HL-60/S4 (cell line): Measurements from ENCODE around the gene CA5A.
"Not testable (repeated sequence)": the region's sequence is repeated elsewhere in the genome, so short reads cannot be mapped to it uniquely, and the experiment has no call there.

Experiments used
- in situ Hi-C: fragments of 300-500 bp; cut with MboI; formaldehyde crosslinking; loops from 2 replicates; pipeline ENCODE4 v1.14.3; 2022; ENCODE audit warnings: low sequenced_read_pairs

The CA5A gene

DNA sequence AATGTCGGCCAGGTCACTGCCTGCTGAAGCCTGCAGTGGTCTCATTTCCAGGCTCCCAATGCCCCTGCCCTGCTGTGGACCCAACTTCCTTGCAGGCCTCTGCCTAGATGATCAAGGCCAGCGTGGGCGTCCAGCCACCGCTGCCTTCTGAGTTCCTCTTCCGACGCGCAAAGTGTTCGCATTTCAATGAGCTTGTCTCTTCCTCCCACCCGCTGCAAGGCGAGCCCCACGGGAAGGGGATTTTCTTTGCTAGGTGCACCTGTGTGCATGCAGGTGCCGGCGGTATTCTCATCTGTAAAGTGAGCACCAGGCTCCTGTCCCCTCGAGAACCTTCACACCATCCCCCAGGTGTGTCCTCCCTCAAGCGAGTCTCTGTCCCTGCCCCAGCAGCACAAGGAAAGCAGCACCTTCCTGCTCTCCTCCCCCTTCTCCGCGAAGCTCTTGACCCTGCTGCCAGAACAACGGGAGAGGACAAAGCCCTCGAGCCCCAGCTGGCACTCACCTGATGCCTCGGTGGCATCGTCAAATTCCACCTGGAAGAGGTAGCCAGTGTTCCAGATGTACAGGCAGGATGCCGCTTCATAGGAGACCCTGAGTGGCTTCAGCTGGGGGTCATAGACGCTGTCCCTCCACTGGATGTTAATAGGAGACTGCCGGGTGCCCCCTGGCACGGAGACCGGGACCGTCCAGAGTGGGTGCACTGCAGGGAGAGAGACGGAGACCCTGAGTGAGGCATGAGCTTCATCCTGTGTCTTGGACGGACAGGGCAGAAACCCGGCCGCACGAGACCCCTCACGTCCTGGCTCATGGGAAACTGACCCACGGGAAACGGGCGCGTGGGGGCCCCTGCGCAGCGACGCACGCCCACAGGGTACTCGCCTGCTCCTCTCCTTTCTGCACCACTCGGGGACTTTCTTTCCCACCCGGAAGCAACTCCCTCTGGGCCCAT, 9.8 kb downstream of the CA5A start:
- in situ Hi-C loops, result no loop called here

DNA sequence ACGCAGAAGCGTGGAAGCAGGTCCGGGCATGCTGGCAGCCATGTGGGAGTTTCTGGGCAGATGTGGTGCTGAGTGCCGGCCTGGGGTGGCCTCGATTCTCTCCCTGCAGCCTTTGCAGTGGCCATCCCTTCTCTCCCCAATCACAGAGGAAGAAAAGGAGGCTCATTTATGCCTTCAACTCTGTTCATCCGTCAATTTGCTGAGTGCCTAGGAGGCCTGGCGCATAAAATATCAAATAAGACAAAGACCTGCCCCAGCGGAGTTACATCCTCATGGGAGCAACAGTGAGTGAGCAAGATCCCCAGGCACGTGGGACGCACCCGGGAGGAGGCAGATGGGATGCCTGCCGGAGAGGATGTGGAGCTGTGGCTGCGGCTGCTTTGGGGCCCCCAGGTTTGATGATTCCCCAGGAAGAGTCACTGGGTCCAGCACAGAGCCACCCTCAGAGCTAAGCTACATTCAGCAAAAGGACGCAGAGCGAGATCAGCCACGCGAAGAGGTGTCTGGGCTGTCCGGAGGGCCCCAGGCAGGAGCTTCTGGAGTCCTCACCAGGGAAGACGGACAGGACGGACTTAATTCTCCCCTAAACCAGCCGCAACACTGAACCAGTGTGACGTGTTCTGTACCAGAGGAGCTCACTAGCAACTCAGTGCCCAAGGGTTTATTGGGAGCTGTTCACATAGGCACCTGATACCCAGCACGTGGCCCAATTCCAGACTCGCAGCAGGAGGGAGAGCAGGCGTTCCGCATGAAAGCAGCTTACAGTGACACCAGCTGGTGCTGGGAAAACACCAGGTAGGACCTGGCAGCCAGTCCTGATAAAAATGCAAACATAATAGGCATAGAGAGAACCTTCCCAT, 11.3 kb downstream of the CA5A start:
- in situ Hi-C loops, result no loop called here

DNA sequence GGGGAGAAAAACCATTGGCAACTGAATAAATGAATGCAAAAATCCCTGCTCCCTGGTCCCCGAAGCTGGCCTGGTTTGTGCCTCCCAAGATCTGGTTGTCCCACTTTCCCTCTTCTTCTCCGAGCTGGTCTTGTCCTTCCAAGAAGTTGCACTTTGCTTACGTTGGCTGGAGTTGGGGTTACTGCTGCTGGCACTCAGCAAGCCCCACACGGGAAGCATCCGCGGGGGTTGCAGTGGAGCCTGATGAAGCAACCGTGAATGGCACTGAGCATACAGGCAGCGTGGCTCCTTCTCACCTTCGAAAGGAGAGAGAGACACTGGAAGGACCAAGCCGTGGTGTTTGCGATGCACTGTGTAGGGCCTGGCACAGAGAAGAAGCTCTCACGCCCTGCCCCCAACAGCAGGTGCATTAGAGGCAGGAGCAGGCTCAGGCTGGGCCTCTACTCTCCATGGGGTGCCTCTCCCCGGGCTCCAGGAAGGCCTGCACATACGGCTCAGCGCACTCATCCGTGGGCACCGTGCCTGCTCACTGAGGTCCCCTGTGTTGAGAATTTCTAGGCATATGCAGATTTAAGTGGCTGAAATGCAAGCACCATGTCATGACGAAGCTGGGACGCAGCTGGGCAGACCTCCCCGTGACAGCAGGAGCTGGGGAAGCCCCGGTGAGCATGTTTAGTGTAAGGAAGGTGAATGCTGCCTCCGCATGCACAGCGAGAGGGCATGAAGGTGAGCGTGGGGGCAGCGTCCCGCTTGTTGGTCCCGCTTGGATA, 12.1 kb downstream of the CA5A start:
- in situ Hi-C loops, result no loop called here

DNA sequence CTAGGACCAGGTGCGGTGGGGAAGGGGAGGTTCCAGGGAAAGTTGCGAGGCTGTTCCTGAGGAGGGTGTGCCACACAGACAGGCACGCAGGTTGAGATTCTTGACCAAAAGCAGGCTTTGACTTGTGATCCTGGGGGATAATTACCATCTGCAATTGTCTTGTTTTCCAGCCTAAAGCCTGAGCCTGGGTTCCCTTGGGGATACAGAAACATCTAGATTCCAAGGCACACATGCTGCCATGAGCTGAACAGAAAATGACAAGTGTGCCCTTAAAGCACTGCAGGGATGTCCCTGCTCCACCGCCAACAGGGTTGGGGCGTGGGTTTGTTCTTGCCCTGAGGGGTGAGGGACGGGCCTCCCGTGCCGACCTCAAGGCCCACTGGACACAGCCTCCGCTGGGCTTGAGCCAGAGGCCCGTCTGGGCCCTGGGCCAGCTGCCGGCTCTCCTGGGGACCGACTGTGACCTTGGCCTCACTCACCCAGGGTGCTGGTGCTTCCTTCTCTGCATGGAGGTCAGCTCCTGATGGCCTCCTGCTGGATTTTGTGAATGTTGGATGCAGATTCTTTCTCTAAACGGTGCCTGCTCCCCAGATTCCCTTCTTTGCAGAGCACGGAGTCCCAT, 14.0 kb downstream of the CA5A start:
- in situ Hi-C loops, result no loop called here

DNA sequence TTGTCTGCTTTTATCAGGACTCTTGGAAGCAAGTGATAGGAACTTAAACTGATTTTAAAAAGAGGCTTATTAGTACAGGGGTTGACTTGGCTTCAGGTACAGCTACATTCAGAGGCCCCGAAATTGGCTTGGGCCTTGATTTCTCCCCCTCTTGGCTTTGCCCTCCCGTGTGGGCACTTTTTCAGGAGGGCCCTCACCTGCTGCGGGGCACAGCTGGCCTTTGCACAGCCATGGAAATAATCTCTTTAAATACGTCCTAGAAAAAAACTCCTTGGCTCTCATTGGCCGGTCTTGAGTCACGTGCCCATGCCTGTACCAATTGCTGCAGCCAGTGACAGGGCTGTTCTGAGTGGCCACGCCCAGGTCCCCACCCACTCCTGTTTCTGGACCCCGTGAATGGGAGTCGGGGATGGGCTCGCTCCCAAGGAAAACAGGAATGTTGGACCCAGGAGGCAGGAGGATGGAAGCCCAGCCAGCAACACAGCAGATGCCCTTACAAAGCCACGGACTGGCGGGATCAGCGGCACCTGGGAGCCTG, 15.0 kb downstream of the CA5A start:
- in situ Hi-C loops, result no loop called here

DNA sequence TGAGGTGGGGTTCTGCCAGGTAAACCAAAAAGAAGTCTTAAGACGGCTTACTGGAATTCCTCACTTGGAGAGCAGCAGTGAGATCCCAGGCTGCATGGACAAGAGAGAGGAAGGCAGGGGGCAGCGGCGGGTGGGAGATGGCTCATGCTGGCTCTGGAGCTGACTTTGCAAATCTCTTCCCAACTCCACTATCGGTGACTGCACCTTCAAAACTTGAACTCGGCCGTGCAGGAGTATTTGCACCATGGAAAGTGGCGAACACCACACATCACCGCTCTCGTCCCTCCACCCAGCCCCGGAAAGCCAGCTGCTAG, 16.7 kb downstream of the CA5A start:
- in situ Hi-C loops, result no loop called here

DNA sequence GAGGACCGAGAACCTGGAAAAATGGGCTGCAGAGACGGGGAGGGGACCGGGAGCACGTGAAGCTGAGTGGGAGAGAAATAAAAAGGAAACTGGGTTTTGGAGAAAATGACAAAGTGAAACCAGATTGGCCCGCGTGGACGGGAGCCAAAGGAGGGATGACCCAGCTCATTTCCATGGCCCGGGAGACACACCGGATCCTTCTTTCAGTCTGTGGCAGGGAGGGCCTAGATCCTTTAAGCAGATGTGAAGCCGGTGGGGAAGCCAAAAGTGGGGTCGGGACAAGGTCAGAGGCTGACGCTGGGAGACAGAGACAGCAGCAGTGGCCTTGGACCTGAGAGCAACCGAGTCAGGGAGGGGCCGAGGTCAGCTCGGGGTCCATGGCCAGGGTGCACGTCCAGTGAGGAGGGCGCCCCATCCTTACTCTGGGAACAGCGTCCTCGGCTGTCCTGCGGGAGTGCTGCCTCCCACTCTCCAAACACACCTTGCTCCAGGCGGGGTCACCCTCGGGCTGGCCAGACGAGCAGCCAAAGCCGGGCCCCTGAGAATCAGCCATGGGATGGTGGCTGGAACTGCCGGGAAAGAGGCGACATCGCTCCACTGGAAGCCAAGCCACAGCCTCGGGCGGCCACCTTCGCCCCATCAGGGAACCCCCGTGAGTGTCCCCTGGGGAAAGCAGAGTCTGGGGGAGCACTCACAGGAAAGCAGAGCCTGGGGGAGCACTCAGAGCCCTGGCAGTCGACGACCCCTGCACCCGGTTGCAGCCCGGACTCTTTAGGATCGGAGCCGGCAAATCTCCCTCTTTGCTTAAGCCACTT, 17.3 kb downstream of the CA5A start:
- in situ Hi-C loops, result no loop called here

DNA sequence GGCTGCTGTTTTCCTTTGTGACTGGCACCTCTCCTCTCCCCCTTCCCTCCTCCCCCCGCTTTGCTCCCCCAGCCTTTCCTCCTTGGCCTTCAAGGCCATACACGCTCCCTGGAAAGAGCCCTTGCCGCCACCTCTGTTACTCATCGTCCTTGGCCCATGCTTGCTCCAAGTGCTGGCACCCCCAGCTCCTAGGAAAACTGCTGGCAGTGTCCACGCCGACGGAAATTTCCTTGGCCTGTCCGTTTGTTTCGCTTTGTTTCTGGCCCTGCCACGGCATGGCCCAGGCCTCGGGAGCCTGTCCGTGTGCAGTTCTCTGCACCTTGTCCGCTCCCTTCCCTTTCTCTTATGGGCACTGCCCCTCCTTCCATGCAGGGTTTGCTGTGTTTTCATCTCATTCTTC, 18.0 kb downstream of the CA5A start:
- in situ Hi-C loops, result no loop called here

DNA sequence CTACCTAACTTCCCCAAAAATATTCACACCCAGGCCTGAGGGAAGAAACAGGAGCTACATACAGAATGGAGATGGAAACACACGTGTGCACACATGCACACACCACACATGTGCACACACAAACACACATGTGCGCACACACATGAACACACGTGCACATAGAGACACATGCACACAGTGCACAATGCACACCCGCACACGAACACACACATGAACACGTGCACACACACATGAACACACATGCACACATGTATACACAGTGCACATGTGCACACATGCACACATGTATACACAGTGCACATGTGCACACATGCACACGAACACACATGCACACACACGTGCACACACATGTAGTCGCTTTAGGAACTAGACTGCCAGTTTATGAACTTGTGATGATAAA, 18.8 kb downstream of the CA5A start:
- in situ Hi-C loops, result no loop called here

DNA sequence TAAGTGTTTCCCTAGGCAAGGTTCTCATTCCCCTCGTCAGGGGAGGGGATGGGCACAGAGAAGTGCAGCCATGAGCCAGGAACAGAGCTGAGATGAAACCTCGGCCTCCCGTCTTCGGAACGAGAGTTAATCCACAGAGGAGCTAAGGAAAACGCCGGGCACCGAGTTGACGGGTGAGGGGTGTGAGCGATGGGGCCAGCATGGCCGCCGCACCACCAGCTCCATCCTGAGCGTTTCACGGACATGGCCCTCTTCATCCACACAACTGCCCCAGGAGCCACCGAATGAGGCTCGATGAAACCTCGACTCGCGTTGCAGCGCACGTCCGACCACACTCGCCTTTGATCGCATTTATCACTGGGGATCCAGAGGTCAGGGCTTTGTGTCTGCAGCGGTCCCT, 21.5 kb downstream of the CA5A start:
- in situ Hi-C loops, result no loop called here

DNA sequence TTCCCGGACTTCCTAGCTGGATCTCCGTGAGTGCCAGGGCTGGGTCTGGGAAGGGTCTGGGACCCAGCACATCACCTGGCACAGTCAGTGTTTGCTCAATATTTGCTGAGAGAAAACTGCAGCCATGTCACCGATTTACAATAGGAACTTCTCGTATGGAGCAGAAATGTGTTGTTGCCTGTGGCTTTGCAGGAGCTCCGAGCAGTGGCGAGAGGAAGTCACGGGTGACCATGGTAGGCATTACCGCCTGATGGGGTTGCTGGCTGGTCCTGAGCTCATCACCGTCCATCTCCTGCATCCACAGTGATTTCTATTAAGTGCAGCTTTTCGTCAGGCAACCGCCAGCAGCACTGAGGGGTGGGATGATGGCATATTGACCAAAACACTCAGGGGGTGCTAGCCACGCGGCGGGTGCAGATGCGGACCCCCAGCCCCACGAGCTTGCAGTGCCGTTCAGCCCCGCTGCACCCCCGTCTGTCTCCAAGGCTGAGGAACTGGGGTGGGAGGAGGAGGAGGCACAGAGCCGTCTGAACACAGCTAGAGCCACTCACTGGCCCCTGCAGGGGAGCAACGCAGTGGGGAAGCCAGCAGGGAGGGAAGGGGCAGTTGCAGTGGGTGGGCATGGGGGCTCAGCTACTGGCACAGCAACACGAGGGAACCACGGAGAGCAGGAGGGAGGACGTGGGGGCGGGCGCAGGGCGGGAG, 22.2 kb downstream of the CA5A start:
- in situ Hi-C loops, result not testable (repeated sequence)

DNA sequence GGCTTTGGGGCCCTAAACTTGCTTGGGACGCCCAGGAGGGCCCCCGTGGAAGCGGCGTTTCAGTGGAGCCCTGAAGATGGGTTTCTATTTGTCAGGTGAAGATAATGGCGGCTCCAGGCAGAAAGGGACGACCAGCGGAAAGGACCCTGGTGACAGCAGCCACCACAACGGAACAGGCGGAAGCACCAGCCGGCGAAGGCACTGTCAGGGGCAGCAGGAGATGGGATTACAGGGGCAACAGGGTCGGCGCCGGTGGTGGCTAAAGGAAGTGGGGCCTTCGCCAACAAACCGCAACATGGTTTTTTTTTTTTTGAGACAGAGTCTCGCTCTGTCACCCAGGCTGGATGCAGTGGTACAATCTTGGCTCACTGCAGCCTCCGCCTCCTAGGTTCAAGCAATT, 23.6 kb downstream of the CA5A start:
- in situ Hi-C loops, result not testable (repeated sequence)

DNA sequence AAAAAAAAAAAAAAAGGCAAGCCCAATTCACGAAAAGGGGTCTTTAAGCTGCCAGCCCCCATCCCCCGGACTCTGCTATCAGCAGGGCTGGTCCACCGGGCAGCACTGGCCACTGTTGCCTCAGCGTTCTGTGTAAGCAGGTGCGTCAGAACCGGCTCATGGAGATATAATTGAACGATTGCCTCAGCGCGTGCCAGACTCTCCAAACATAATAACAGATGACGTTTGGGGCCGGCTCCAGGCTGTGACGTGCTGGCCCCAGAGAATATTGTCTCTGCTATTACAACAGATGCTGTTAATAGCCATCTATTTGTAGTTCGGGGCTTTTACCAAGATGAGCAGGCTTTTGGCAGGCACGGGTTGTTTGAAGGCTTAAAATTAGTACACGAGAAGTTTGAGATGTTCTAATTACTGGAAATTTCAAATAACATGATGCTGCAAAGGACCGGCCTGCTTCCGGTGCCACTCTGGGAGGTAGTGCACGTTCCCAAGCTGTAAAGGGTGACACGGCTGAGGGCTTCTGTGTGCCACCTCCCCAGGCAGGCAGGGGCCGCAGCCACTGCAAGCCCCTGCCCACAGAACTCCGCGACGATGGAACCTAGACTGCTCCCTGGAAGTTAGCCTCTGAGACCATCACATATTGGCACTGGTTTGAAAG, 25.1 kb downstream of the CA5A start:
- in situ Hi-C loops, result not testable (repeated sequence)

DNA sequence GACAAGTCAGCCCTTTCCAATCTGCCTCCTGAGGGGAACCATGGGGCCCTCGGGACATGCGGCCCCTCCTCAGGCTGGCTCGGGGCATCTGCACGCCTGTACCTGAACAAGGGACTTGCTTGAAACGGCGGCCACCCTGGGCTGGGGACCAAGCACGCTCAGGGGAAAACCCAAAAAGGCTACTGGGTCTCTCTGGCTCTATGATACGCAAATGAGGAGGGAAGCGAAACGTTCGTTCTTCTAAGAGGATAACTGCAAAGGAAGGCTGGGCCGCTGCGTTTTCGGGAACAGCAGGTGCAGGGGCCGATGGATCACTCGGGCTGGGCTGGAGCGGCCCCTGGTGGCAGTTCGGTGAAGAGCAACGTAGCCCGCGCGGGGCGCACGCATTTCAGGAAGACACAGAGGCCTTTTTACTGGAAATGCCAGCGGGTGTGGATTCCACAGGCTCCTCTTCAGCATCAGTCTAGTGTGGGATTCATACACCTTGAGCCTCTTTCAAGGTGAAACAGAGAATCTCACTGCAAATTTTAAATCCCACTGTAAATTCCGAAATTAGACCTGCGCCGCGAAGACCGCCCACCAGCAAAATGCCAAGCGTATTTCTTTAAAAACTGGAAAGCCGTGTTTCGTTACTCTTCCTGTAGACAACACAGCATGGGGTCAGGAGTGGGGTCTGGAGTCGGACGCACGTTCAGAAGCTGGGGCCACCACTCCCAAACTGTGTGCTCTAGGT, 27.0 kb downstream of the CA5A start:
- in situ Hi-C loops, result not testable (repeated sequence)

DNA sequence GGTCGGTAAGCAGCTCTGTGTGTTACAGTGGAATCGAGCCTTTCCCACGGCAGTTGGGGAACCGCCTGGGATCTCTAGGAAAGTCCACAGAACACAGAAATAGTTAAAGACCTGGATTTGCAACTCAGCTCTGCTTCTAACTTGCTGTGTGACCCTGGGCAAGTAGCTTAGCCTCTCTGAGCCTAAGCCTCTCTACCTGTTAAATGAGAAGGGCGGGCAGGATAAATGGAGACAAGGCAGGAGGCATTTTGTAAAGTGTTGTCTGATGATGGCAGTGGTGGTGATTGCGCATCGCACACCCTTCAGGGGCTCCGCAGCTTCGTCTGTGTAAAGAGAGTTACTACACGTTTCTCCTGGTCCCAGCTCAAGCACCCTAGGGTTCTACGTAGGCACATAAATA, 28.2 kb downstream of the CA5A start:
- in situ Hi-C loops, result not testable (repeated sequence)

DNA sequence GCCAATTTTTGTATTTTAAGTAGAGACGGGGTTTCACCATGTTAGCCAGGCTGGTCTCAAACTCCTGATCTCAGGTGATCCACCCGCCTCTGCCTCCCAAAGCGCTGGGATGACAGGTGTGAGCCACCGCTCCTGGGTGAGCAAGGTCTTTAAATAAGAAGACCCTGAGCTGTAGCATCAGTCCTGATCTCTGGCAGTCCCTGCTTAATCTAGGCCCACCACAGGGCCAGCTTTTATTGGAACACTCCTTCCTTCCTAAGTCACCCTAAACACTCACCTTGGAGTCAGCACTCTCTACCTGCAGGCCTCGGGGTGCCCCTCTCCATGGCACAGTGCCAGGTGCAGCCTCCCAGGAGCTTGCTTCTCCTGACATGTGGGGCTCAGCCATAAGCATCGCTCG, 30.8 kb downstream of the CA5A start:
- in situ Hi-C loops, result not testable (repeated sequence)

DNA sequence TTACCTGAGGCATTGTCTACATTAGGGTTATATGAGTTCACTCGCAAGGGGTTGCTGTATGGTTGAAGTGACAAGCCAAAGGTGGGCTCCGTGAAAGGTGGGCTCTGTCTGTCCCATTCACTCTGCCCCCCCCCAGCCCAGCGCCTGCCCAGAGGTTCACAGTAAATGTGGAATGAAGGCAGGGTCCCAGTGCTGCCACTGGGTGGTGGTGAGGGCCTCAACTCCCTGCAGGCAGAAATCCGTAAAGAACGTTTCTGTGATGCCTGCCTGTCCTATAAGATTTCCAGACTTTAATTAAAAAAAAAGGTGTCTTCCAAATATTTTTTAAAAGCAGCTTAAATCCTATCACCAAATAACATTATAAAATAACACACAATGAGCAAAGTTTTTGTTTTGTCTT, 31.4 kb downstream of the CA5A start:
- in situ Hi-C loops, result not testable (repeated sequence)

DNA sequence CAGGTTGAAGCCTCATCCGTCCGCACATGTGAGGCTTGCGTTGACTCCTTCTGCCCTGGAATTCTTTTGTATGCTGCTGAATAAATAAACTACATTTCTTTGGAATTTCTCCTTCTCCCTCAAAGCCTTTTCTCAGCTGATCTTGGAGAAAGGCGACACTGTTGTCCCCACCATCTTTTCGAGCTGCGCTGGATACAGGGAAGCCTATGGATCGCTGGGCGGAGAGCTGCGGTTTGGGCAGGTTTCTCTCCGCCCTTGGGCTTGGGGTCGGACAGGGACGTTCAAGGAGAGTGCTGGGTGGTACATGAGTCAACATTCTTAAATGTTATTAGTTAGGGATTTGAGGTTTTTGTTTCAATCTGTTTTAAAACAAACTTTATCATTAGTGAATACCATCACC, 35.8 kb downstream of the CA5A start:
- in situ Hi-C loops, result not testable (repeated sequence)
